ENCODE measurements around the gene CCDC87. TPM values are rescaled to one million over a fixed set of nuclear protein-coding genes. Genes with fewer than 3 reads are reported as not detected.

Gene CCDC87
- total and polyA plus RNA-seq, 7 donors: 0.06 to 1.1 (median 0.36) TPM; not detected in 1

DNA sequence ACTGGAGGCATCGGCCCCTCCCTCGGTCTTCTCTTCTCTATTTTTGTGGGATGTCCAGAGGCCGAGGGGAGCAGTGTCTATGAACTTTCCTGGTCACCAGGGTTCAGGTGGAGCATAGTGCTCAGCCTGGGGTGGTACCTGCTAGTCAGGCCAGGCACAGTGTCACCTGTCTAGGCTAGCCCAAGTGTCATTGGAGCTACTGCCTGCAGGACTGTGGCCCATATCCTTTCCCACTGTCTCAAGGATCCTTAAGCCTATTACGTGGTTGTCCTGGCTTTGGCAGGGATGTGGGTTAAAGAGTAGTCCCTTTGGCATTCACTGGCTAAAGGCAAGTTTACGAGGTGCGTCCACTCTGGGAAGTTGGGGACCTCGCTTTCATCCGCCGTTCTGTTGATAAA is 32.9 kb upstream of the CCDC87 start:
- H3K4me1 ChIP-seq: peaks cover 28% of the 10 kb centered on the region
- H3K4me3 ChIP-seq: no peak overlapping the region
- 87 to 93% (median 89%) methylated on average over 9 of the region's 9 CpGs for WGBS, 3 donors
- intact Hi-C loops (cut with DNase I): no loop called here
- ATAC-seq (no peak), DNase-seq (no peak)
- no peaks in the 10 kb centered on the region for H3K27me3 ChIP-seq (ENCODE audit: insufficient read depth in 3 of 3, low read length in 2 of 3)
- TF ChIP-seq, protein P1, sequence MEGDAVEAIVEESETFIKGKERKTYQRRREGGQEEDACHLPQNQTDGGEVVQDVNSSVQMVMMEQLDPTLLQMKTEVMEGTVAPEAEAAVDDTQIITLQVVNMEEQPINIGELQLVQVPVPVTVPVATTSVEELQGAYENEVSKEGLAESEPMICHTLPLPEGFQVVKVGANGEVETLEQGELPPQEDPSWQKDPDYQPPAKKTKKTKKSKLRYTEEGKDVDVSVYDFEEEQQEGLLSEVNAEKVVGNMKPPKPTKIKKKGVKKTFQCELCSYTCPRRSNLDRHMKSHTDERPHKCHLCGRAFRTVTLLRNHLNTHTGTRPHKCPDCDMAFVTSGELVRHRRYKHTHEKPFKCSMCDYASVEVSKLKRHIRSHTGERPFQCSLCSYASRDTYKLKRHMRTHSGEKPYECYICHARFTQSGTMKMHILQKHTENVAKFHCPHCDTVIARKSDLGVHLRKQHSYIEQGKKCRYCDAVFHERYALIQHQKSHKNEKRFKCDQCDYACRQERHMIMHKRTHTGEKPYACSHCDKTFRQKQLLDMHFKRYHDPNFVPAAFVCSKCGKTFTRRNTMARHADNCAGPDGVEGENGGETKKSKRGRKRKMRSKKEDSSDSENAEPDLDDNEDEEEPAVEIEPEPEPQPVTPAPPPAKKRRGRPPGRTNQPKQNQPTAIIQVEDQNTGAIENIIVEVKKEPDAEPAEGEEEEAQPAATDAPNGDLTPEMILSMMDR (IDR thresholded peaks at IDR 0.05): no peak
- no peak overlapping the region for H3K27ac ChIP-seq
- H3K9me3 ChIP-seq: no peaks in the 10 kb centered on the region
- H3K36me3 ChIP-seq (ENCODE audit: insufficient read depth in 1 of 2, low read depth in 1 of 2): peaks cover 8 to 90% of the 10 kb centered on the region in 2 donors

DNA sequence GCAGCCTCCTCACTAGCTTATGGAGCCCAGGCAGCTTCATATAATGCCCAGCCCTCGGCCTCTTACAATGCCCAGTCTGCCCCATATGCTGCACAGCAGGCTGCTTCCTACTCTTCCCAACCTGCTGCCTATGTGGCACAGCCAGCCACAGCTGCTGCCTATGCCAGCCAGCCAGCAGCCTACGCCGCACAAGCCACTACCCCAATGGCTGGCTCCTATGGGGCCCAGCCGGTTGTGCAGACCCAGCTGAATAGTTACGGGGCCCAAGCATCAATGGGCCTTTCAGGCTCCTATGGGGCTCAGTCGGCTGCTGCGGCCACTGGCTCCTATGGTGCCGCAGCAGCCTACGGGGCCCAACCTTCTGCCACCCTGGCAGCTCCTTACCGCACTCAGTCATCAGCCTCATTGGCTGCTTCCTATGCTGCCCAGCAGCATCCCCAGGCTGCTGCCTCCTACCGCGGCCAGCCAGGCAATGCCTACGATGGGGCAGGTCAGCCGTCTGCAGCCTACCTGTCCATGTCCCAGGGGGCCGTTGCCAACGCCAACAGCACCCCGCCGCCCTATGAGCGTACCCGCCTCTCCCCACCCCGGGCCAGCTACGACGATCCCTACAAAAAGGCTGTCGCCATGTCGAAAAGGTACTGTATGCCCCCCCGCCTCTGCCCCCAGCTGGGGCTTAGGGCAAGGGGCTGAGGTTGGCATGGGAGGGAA is 32.3 kb upstream of the CCDC87 start:
- no peaks in the 10 kb centered on the region for H3K9me3 ChIP-seq
- no peak overlapping the region for H3K27ac ChIP-seq
- TF ChIP-seq, protein P1 (IDR thresholded peaks at IDR 0.05): no peak
- H3K4me3 ChIP-seq: no peak overlapping the region
- peaks cover 33% of the 10 kb centered on the region for H3K4me1 ChIP-seq
- ATAC-seq (peak in 1 of 4 donors; percentile 16), DNase-seq (no peak)
- intact Hi-C loops (cut with DNase I): no loop called here
- H3K36me3 ChIP-seq (ENCODE audit: insufficient read depth in 1 of 2, low read depth in 1 of 2): peaks cover 8 to 86% of the 10 kb centered on the region in 2 donors
- WGBS, 3 donors: 93 to 96% (median 95%) methylated on average over 24 to 26 of the region's 26 CpGs
- H3K27me3 ChIP-seq (ENCODE audit: insufficient read depth in 3 of 3, low read length in 2 of 3): no peaks in the 10 kb centered on the region

DNA sequence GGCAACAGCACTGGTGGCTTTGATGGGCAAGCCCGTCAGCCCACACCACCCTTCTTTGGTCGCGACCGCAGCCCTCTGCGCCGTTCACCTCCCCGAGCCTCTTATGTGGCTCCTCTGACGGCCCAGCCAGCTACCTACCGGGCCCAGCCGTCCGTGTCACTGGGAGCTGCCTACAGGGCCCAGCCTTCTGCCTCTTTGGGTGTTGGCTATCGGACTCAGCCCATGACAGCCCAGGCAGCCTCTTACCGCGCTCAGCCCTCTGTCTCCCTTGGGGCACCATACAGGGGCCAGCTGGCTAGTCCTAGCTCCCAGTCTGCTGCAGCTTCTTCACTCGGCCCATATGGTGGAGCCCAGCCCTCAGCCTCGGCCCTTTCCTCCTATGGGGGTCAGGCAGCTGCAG is 31.6 kb upstream of the CCDC87 start:
- peak in 1 of 2 donors; percentile 56 for DNase-seq
- intact Hi-C loops (cut with DNase I): no loop called here
- Histone ChIP-seq H3K36me3 (ENCODE audit: insufficient read depth in 1 of 2, low read depth in 1 of 2) (peaks cover 8 to 78% of the 10 kb centered on the region in 2 donors), H3K9me3 (no peaks in the 10 kb centered on the region), H3K4me3 (no peak overlapping the region), H3K27me3 (ENCODE audit: insufficient read depth in 3 of 3, low read length in 2 of 3) (no peaks in the 10 kb centered on the region), H3K27ac (no peak overlapping the region), H3K4me1 (peaks cover 39% of the 10 kb centered on the region)
- WGBS, 3 donors: 78 to 87% (median 80%) methylated on average over 16 of the region's 16 CpGs
- peak in 1 of 4 donors; percentile 19 for ATAC-seq
- TF ChIP-seq, protein P1 (IDR thresholded peaks at IDR 0.05): no peak

DNA sequence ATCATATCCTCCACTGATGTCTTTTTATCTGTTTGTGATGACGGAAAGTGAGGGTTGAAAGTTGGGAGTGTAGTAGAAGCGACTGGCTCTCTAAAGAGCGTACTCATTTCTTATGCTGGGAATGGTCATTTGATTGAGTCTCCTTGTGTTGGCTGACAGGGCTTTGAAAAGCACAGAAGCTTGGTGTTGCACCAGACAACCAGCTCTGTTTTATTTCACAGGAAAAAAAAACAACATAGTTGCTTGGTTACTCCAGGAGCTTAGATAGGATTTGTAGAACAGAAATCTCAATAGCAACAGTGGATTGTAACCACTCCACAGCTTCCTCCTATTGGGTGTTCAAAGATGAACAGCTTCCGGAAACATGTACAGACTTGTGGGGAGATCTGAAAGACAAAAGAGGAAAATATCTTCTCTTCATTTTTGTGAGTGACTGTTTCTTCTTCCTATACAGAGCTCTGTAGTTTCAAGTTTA is 26.3 kb upstream of the CCDC87 start:
- H3K36me3 ChIP-seq (ENCODE audit: insufficient read depth in 1 of 2, low read depth in 1 of 2): peaks cover 0 to 34% of the 10 kb centered on the region in 2 donors
- no peaks in the 10 kb centered on the region for H3K27me3 ChIP-seq (ENCODE audit: insufficient read depth in 3 of 3, low read length in 2 of 3)
- H3K4me1 ChIP-seq: peaks cover 60% of the 10 kb centered on the region
- H3K27ac ChIP-seq: peak overlapping the region; percentile 51
- TF ChIP-seq, protein P1 (IDR thresholded peaks at IDR 0.05): no peak
- intact Hi-C loops (cut with DNase I): no loop called here
- H3K9me3 ChIP-seq: no peaks in the 10 kb centered on the region
- ATAC-seq: no peak
- WGBS, 3 donors: 70 to 75% (median 72%) methylated on average over 4 of the region's 4 CpGs
- no peak for DNase-seq
- H3K4me3 ChIP-seq: peak overlapping the region; percentile 98
